GM21360 (cell line): ENCODE measurements around the gene TIMP3.

Experiments
- ATAC-seq: cut with Tn5 transposase; IDR thresholded peaks from one replicate; pipeline ENCODE4 v1.9.1; 2021; ENCODE audit warnings: mild to moderate bottlenecking, moderate library complexity; ENCODE audit not compliant: unreplicated experiment

TIMP3 gene

GRCh38 chr22:32785321-32786026 is 16.0 kb upstream of the TIMP3 start:
- ATAC-seq, result no peak

GRCh38 chr22:32786027-32786418 is 15.5 kb upstream of the TIMP3 start:
- ATAC-seq, result no peak

GRCh38 chr22:32788904-32789624 is 12.4 kb upstream of the TIMP3 start:
- ATAC-seq, result no peak

- no peak for ATAC-seq
Observed at GRCh38 chr22:32789797-32790620, 11.5 kb upstream of the TIMP3 start.

- ATAC-seq, result no peak
Observed at GRCh38 chr22:32791056-32791455, 10.4 kb upstream of the TIMP3 start.

- no peak for ATAC-seq
Observed at GRCh38 chr22:32791485-32791884, 10.0 kb upstream of the TIMP3 start.

- ATAC-seq, result no peak
Observed at GRCh38 chr22:32793589-32793988, 7.9 kb upstream of the TIMP3 start.

- no peak for ATAC-seq
Observed at GRCh38 chr22:32794449-32795213, 6.9 kb upstream of the TIMP3 start.

GRCh38 chr22:32795214-32795596 is 6.3 kb upstream of the TIMP3 start:
- ATAC-seq, result no peak

- no peak for ATAC-seq
Observed at GRCh38 chr22:32796865-32797573, 4.5 kb upstream of the TIMP3 start.

GRCh38 chr22:32799496-32799895 is 2.0 kb upstream of the TIMP3 start:
- ATAC-seq, result no peak

GRCh38 chr22:32800158-32800882 is 1.2 kb upstream of the TIMP3 start:
- ATAC-seq, result no peak

GRCh38 chr22:32800994-32801536 is 440 bp upstream of the TIMP3 start:
- no peak for ATAC-seq

GRCh38 chr22:32802237-32802765 is 796 bp downstream of the TIMP3 start:
- no peak for ATAC-seq

- ATAC-seq, result no peak
Observed at GRCh38 chr22:32803020-32803737, 1.7 kb downstream of the TIMP3 start.

GRCh38 chr22:32803738-32804435 is 2.4 kb downstream of the TIMP3 start:
- ATAC-seq, result no peak

- no peak for ATAC-seq
Observed at GRCh38 chr22:32804531-32805360, 3.2 kb downstream of the TIMP3 start.
